ENCODE measurements around the gene SH3PXD2A.
A peak's percentile ranks its signal among the peaks of the same experiment; 100 is the strongest.

SH3PXD2A gene

GRCh38 chr10:103545771-103546281 is 309.6 kb downstream of the SH3PXD2A start:
- H2AFZ ChIP-seq: no peak overlapping the region
- no peaks in the 10 kb centered on the region for H3K27me3 ChIP-seq (ENCODE audit: control insufficient read depth, insufficient read depth, low read length)
- H3K9me3 ChIP-seq (ENCODE audit: control insufficient read depth, low read length): no peaks in the 10 kb centered on the region
- no peaks in the 10 kb centered on the region for H3K36me3 ChIP-seq (ENCODE audit: control insufficient read depth, insufficient read depth, low read length)
- peak overlapping the region; percentile 94 for H3K27ac ChIP-seq
- no peak overlapping the region for H3K4me3 ChIP-seq (ENCODE audit: low read depth, low read length)
- no peaks in the 10 kb centered on the region for H3K79me2 ChIP-seq
- TF ChIP-seq CTCF (IDR thresholded peaks at IDR 0.05): no peak
- H3K4me1 ChIP-seq: peaks cover 70% of the 10 kb centered on the region
- H3K9ac ChIP-seq: no peak overlapping the region
- no peak overlapping the region for H3K4me2 ChIP-seq (ENCODE audit: low read length)

DNA sequence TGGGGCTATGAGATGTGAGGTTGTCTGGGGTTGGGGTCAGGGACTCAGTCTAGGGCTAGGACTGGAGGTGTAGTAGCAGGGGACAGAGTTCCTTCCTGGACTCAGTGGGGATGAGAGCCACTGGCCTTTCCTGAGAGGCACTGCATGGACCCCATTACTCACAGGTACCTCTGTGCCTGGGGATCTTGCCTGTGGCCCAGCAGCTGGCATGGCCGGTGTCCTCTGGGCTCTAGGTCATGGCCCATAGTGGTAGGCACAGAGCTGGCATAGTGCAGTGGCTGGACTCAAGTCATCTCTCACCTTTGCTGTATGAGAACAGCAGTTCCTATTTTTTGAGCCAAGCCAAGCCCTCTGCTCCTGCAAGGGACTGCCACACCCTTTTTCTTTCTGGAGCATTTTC is 310.0 kb downstream of the SH3PXD2A start:
- Histone ChIP-seq H3K9me3 (ENCODE audit: control insufficient read depth, low read length) (no peaks in the 10 kb centered on the region), H3K79me2 (no peaks in the 10 kb centered on the region), H3K9ac (no peak overlapping the region), H3K36me3 (ENCODE audit: control insufficient read depth, insufficient read depth, low read length) (no peaks in the 10 kb centered on the region), H3K27me3 (ENCODE audit: control insufficient read depth, insufficient read depth, low read length) (no peaks in the 10 kb centered on the region), H3K4me2 (ENCODE audit: low read length) (peak overlapping the region; percentile 9), H2AFZ (no peak overlapping the region), H3K4me3 (ENCODE audit: low read depth, low read length) (no peak overlapping the region), H3K27ac (peak overlapping the region; percentile 94), H3K4me1 (peaks cover 70% of the 10 kb centered on the region)
- TF ChIP-seq CTCF (IDR thresholded peaks at IDR 0.05): no peak

DNA sequence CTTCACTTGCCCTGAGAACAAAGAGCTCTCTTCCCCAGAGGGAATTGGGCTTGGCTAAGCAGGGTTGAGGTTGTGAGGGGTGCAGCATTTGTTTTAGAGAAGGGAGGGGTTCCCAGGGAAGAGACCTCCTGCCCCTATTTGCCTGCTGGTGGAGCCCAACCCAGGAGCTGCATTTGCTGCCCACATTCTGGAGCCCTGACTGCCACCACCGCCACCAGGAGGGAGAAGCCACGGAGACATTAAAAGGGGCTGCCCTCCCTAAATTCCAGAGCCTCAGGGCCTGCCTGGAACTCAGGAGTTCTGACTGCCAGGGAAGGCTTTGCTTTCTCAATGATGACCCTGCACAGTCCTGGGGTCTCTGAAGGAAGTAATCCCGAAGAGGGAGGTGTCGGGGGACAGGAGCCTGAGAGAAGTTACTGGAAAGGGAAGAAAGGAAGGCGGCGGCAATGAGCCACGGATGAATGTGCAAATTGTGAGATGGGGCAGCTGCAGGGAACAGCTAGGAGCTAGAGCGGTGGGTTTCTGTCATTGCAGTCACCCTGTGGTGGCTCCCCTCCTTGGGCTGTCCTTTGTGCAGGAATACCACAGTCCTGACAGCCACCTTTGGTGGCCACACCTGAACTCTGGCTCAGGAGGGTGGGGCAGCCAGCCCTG is 310.6 kb downstream of the SH3PXD2A start:
- peak overlapping the region; percentile 94 for H3K27ac ChIP-seq
- no peak for TF ChIP-seq CTCF (IDR thresholded peaks at IDR 0.05)

More for the DNA sequence above, 310.6 kb downstream of the SH3PXD2A start:
- H3K36me3 ChIP-seq (ENCODE audit: control insufficient read depth, insufficient read depth, low read length): no peaks in the 10 kb centered on the region
- H2AFZ ChIP-seq: no peak overlapping the region
- H3K27me3 ChIP-seq (ENCODE audit: control insufficient read depth, insufficient read depth, low read length): no peaks in the 10 kb centered on the region
- H3K9me3 ChIP-seq (ENCODE audit: control insufficient read depth, low read length): no peaks in the 10 kb centered on the region
- no peak overlapping the region for H3K9ac ChIP-seq
- no peak overlapping the region for H3K4me3 ChIP-seq (ENCODE audit: low read depth, low read length)
- no peak overlapping the region for H3K4me2 ChIP-seq (ENCODE audit: low read length)
- no peaks in the 10 kb centered on the region for H3K79me2 ChIP-seq
- peaks cover 69% of the 10 kb centered on the region for H3K4me1 ChIP-seq

All from parathyroid adenoma (tissue), 2 donors.